Measurements from ENCODE around the gene TMEM245.

DNA sequence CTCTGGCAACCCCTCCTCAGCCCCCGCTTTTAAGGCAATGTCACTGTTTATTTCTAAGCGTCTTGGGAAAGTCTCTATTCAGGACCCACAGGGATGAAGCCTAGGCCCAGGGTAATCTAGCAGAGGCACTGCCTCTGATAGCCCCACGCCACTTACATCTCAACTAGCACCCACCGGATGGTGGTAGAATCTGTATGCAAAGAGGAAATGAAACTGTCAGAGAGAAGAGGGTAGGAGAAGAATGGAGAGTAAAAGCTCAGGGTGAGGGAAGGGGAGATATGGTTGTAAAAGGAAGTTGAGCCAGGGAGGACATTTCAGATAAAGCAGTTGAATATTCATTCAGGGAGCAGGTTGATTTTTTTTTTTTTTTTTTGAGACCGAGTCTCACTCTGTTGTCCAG, 44.3 kb upstream of the TMEM245 start:
- no peak for TF ChIP-seq EZH2phosphoT487 (IDR thresholded peaks at IDR 0.05; ENCODE audit: borderline replicate concordance, low read depth, low read length)
- TF ChIP-seq, protein P1, sequence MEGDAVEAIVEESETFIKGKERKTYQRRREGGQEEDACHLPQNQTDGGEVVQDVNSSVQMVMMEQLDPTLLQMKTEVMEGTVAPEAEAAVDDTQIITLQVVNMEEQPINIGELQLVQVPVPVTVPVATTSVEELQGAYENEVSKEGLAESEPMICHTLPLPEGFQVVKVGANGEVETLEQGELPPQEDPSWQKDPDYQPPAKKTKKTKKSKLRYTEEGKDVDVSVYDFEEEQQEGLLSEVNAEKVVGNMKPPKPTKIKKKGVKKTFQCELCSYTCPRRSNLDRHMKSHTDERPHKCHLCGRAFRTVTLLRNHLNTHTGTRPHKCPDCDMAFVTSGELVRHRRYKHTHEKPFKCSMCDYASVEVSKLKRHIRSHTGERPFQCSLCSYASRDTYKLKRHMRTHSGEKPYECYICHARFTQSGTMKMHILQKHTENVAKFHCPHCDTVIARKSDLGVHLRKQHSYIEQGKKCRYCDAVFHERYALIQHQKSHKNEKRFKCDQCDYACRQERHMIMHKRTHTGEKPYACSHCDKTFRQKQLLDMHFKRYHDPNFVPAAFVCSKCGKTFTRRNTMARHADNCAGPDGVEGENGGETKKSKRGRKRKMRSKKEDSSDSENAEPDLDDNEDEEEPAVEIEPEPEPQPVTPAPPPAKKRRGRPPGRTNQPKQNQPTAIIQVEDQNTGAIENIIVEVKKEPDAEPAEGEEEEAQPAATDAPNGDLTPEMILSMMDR (conservative IDR thresholded peaks at IDR 0.05; ENCODE audit: low read length): no peak

Measured in OCI-LY7 (cell line).